GM12892 (cell line): ENCODE results near the gene PTPRN2.

Source experiments
- POLR2A ChIP-seq: IDR thresholded peaks from 2 replicates; pipeline ENCODE4 v1.6.1; 2011; ENCODE audit warnings: low read depth, low read length, control low read depth
- TAF1 ChIP-seq: IDR thresholded peaks from 2 replicates; pipeline ENCODE4 v1.6.1; 2011; ENCODE audit warnings: low read depth, mild to moderate bottlenecking, control low read depth, low read length, borderline replicate concordance

DNA sequence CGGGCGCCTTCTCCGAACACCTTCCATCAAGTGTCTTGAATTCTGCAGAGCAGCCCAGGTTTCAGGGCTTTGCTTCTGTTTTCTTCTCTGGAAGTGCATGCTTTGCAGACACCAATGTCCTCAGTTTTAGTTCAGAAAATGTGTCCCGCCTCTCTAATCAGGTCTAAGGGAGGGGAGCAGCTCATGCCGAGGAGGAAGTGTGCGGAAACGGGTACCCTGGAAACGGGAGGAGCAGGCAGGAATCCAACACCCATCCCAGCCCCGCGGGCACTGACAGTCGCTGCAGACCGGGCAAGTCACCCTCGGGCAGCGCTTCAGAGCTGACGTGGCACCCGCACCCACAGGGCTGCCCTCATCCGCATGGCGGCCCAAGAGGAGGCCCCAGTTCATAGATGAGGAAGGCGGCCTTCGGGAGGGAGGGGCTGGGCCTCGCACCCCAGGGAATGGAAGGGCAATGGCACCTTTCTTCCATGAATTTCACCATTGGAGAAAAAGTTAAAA is 912.1 kb downstream of the PTPRN2 start:
- TF ChIP-seq POLR2A = no peak
- TF ChIP-seq TAF1 = no peak
